Nephron progenitor cell (in vitro differentiated cells): ENCODE results near the gene KIAA1958.
A peak's percentile ranks its signal among the peaks of the same experiment; 100 is the strongest.

Experiments
- DNase-seq: peaks from one replicate; pipeline ENCODE4 v3.0.0; 2021
- H3K27ac Mint-ChIP-seq: 2 replicates; pipeline ENCODE4 v1.8.0; 2021; ENCODE audit warnings: mild to moderate bottlenecking, moderate library complexity, mixed read lengths
- H3K27me3 Mint-ChIP-seq: 2 replicates; pipeline ENCODE4 v1.8.0; 2021; ENCODE audit warnings: mild to moderate bottlenecking, low read depth, mixed read lengths; ENCODE audit not compliant: poor library complexity
- H3K36me3 Mint-ChIP-seq: 2 replicates; pipeline ENCODE4 v1.8.0; 2021; ENCODE audit warnings: low read depth, mixed read lengths
- H3K4me1 Mint-ChIP-seq: 2 replicates; pipeline ENCODE4 v1.8.0; 2021; ENCODE audit warnings: mixed read lengths
- H3K4me3 Mint-ChIP-seq: 2 replicates; pipeline ENCODE4 v1.8.0; 2021; ENCODE audit warnings: mild to moderate bottlenecking, moderate library complexity, mixed read lengths
- H3K9me3 Mint-ChIP-seq: 2 replicates; pipeline ENCODE4 v1.8.0; 2021; ENCODE audit warnings: mild to moderate bottlenecking, moderate library complexity, mixed read lengths
- CTCF ChIP-seq: fragments of 200-600 bp; sonication (generic); IDR thresholded peaks from 2 replicates; pipeline ENCODE4 v1.5.0; 2021; ENCODE audit warnings: antibody characterized with exemption

The KIAA1958 gene

GRCh38 chr9:112617371-112617770 lies 130.7 kb downstream of the KIAA1958 start:
- no peaks in the 10 kb centered on the region for H3K9me3 Mint-ChIP-seq
- peaks cover 20% of the 10 kb centered on the region for H3K4me1 Mint-ChIP-seq

GRCh38 chr9:112618385-112619009 lies 131.9 kb downstream of the KIAA1958 start:
- no peak for TF ChIP-seq CTCF
- H3K9me3 Mint-ChIP-seq: no peaks in the 10 kb centered on the region
- peaks cover 20% of the 10 kb centered on the region for H3K4me1 Mint-ChIP-seq
- no peak overlapping the region for H3K27ac Mint-ChIP-seq
- no peak for DNase-seq
- no peak overlapping the region for H3K4me3 Mint-ChIP-seq
- peaks cover 40% of the 10 kb centered on the region for H3K36me3 Mint-ChIP-seq
- H3K27me3 Mint-ChIP-seq: no peaks in the 10 kb centered on the region

More at GRCh38 chr9:112617371-112617770, 130.7 kb downstream of the KIAA1958 start:
- Mint-ChIP-seq H3K27me3 (no peaks in the 10 kb centered on the region), H3K4me3 (no peak overlapping the region), H3K36me3 (peaks cover 50% of the 10 kb centered on the region), H3K27ac (peak overlapping the region; percentile 89)
- no peak for TF ChIP-seq CTCF
- no peak for DNase-seq

- Mint-ChIP-seq H3K9me3 (no peaks in the 10 kb centered on the region), H3K4me3 (no peak overlapping the region), H3K27ac (no peak overlapping the region), H3K4me1 (peaks cover 24% of the 10 kb centered on the region), H3K27me3 (peaks cover 2% of the 10 kb centered on the region), H3K36me3 (peaks cover 25% of the 10 kb centered on the region)
- no peak for TF ChIP-seq CTCF
- no peak for DNase-seq
Measured at GRCh38 chr9:112620388-112620787, 133.8 kb downstream of the KIAA1958 start.

- no peak for TF ChIP-seq CTCF
- peaks cover 5% of the 10 kb centered on the region for H3K27me3 Mint-ChIP-seq
- H3K4me3 Mint-ChIP-seq: no peak overlapping the region
- H3K27ac Mint-ChIP-seq: no peak overlapping the region
- H3K4me1 Mint-ChIP-seq: peaks cover 24% of the 10 kb centered on the region
- H3K36me3 Mint-ChIP-seq: peaks cover 25% of the 10 kb centered on the region
- DNase-seq: no peak
- H3K9me3 Mint-ChIP-seq: no peaks in the 10 kb centered on the region
Measured at GRCh38 chr9:112621018-112621655, 134.5 kb downstream of the KIAA1958 start.

GRCh38 chr9:112623198-112623597 lies 136.6 kb downstream of the KIAA1958 start:
- no peak for DNase-seq
- peaks cover 5% of the 10 kb centered on the region for H3K27me3 Mint-ChIP-seq
- H3K4me1 Mint-ChIP-seq: peaks cover 9% of the 10 kb centered on the region
- H3K36me3 Mint-ChIP-seq: peaks cover 8% of the 10 kb centered on the region
- H3K9me3 Mint-ChIP-seq: no peaks in the 10 kb centered on the region
- H3K4me3 Mint-ChIP-seq: no peak overlapping the region
- TF ChIP-seq CTCF: no peak
- no peak overlapping the region for H3K27ac Mint-ChIP-seq
